ENCODE results near the gene ARMH1.
"Not testable (repeated sequence)": the region's sequence is repeated elsewhere in the genome, so short reads cannot be mapped to it uniquely, and the experiment has no call there.

ARMH1 gene

GRCh38 chr1:44684525-44684924 is 10.0 kb downstream of the ARMH1 start:
- Mint-ChIP-seq H3K4me1 (ENCODE audit: low read depth) (peaks cover 3% of the 10 kb centered on the region), H3K9me3 (no peaks in the 10 kb centered on the region), H3K36me3 (ENCODE audit: low read depth) (no peaks in the 10 kb centered on the region), H3K27ac (no peak overlapping the region), H3K4me3 (no peak overlapping the region), H3K27me3 (ENCODE audit: low read depth) (no peaks in the 10 kb centered on the region)
- no peak for DNase-seq (ENCODE audit: low spot score)

- Mint-ChIP-seq H3K27ac (no peak overlapping the region), H3K4me1 (ENCODE audit: low read depth) (peaks cover 3% of the 10 kb centered on the region), H3K36me3 (ENCODE audit: low read depth) (no peaks in the 10 kb centered on the region)
Observed at GRCh38 chr1:44685218-44685617, 10.7 kb downstream of the ARMH1 start.

GRCh38 chr1:44685881-44686280 is 11.4 kb downstream of the ARMH1 start:
- Mint-ChIP-seq H3K36me3 (ENCODE audit: low read depth) (no peaks in the 10 kb centered on the region), H3K9me3 (no peaks in the 10 kb centered on the region), H3K4me3 (no peak overlapping the region)

More at GRCh38 chr1:44685218-44685617, 10.7 kb downstream of the ARMH1 start:
- Mint-ChIP-seq H3K4me3 (no peak overlapping the region), H3K9me3 (no peaks in the 10 kb centered on the region), H3K27me3 (ENCODE audit: low read depth) (no peaks in the 10 kb centered on the region)
- DNase-seq (ENCODE audit: low spot score): no peak

GRCh38 chr1:44688760-44689446 is 14.4 kb downstream of the ARMH1 start:
- Mint-ChIP-seq H3K4me1 (ENCODE audit: low read depth) (peaks cover 4% of the 10 kb centered on the region), H3K27ac (no peak overlapping the region), H3K27me3 (ENCODE audit: low read depth) (no peaks in the 10 kb centered on the region), H3K9me3 (no peaks in the 10 kb centered on the region), H3K36me3 (ENCODE audit: low read depth) (no peaks in the 10 kb centered on the region), H3K4me3 (no peak overlapping the region)
- DNase-seq (ENCODE audit: low spot score): no peak

More at GRCh38 chr1:44685881-44686280, 11.4 kb downstream of the ARMH1 start:
- DNase-seq (ENCODE audit: low spot score): no peak
- Mint-ChIP-seq H3K4me1 (ENCODE audit: low read depth) (peaks cover 3% of the 10 kb centered on the region), H3K27me3 (ENCODE audit: low read depth) (no peaks in the 10 kb centered on the region), H3K27ac (no peak overlapping the region)

GRCh38 chr1:44689447-44689765 is 14.9 kb downstream of the ARMH1 start:
- no peaks in the 10 kb centered on the region for H3K27me3 Mint-ChIP-seq (ENCODE audit: low read depth)
- H3K36me3 Mint-ChIP-seq (ENCODE audit: low read depth): no peaks in the 10 kb centered on the region
- DNase-seq (ENCODE audit: low spot score): no peak
- H3K27ac Mint-ChIP-seq: no peak overlapping the region
- H3K4me3 Mint-ChIP-seq: no peak overlapping the region
- no peaks in the 10 kb centered on the region for H3K9me3 Mint-ChIP-seq
- H3K4me1 Mint-ChIP-seq (ENCODE audit: low read depth): peaks cover 3% of the 10 kb centered on the region

DNA sequence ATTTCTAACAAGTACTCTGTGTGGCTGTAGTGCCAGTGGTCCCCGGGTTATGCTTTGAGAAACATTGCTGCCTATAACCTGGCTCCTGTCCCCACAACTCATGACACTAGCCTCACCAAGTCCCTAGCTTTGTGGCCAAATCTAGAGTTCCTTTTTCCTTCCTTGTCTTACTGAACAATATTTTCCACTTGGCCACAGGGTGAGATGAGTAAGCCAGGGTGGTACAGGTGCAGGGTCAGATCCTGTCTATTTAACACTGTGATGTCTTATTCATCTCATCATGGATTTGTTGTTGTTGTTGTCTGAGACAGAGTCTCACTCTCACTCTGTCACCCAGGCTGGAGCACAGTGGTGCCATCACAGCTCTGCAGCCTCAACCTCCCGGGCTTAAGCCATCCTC is 18.6 kb downstream of the ARMH1 start:
- peak; percentile 22 for DNase-seq (ENCODE audit: low spot score)
- no peaks in the 10 kb centered on the region for H3K9me3 Mint-ChIP-seq
- peaks cover 13% of the 10 kb centered on the region for H3K4me1 Mint-ChIP-seq (ENCODE audit: low read depth)
- H3K27me3 Mint-ChIP-seq (ENCODE audit: low read depth): no peaks in the 10 kb centered on the region
- H3K4me3 Mint-ChIP-seq: no peak overlapping the region
- no peak overlapping the region for H3K27ac Mint-ChIP-seq
- H3K36me3 Mint-ChIP-seq (ENCODE audit: low read depth): no peaks in the 10 kb centered on the region

- H3K4me3 Mint-ChIP-seq: no peak overlapping the region
- H3K27me3 Mint-ChIP-seq (ENCODE audit: low read depth): no peaks in the 10 kb centered on the region
- H3K4me1 Mint-ChIP-seq (ENCODE audit: low read depth): peaks cover 13% of the 10 kb centered on the region
- no peaks in the 10 kb centered on the region for H3K36me3 Mint-ChIP-seq (ENCODE audit: low read depth)
- DNase-seq (ENCODE audit: low spot score): no peak
- no peak overlapping the region for H3K27ac Mint-ChIP-seq
- H3K9me3 Mint-ChIP-seq: no peaks in the 10 kb centered on the region
Observed at GRCh38 chr1:44693900-44694299, 19.4 kb downstream of the ARMH1 start.

- Mint-ChIP-seq H3K4me3 (no peak overlapping the region), H3K9me3 (no peaks in the 10 kb centered on the region), H3K4me1 (ENCODE audit: low read depth) (peaks cover 13% of the 10 kb centered on the region), H3K27ac (no peak overlapping the region), H3K27me3 (ENCODE audit: low read depth) (no peaks in the 10 kb centered on the region), H3K36me3 (ENCODE audit: low read depth) (no peaks in the 10 kb centered on the region)
- no peak for DNase-seq (ENCODE audit: low spot score)
Observed at GRCh38 chr1:44694863-44695478, 20.5 kb downstream of the ARMH1 start.

DNA sequence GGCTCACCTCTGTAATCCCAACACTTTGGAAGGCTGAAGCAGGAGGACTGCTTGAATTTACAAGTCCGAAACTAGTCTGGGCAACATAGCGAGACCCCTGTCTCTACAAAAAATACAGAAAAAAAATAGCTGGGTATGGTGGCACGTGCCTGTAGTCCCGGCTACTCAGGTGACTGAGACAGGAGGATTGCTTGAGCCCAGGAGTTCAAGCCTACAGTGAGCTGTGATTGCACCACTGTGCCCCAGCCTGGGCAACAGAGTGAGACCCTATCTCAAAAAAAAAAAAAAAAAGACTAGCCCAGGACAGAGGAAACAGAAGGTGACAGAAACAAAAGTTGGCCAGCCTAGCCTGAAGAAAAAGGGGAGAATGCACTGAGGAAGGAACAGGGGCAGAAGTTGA is 21.2 kb downstream of the ARMH1 start:
- no peak overlapping the region for H3K27ac Mint-ChIP-seq
- DNase-seq (ENCODE audit: low spot score): no peak

GRCh38 chr1:44696101-44696500 is 21.6 kb downstream of the ARMH1 start:
- peaks cover 13% of the 10 kb centered on the region for H3K4me1 Mint-ChIP-seq (ENCODE audit: low read depth)
- no peak for DNase-seq (ENCODE audit: low spot score)
- H3K27me3 Mint-ChIP-seq (ENCODE audit: low read depth): no peaks in the 10 kb centered on the region
- H3K36me3 Mint-ChIP-seq (ENCODE audit: low read depth): no peaks in the 10 kb centered on the region
- H3K27ac Mint-ChIP-seq: no peak overlapping the region
- no peaks in the 10 kb centered on the region for H3K9me3 Mint-ChIP-seq
- no peak overlapping the region for H3K4me3 Mint-ChIP-seq

More for the DNA sequence above, 21.2 kb downstream of the ARMH1 start:
- H3K4me3 Mint-ChIP-seq: no peak overlapping the region
- no peaks in the 10 kb centered on the region for H3K9me3 Mint-ChIP-seq
- peaks cover 13% of the 10 kb centered on the region for H3K4me1 Mint-ChIP-seq (ENCODE audit: low read depth)
- no peaks in the 10 kb centered on the region for H3K27me3 Mint-ChIP-seq (ENCODE audit: low read depth)
- no peaks in the 10 kb centered on the region for H3K36me3 Mint-ChIP-seq (ENCODE audit: low read depth)

DNA sequence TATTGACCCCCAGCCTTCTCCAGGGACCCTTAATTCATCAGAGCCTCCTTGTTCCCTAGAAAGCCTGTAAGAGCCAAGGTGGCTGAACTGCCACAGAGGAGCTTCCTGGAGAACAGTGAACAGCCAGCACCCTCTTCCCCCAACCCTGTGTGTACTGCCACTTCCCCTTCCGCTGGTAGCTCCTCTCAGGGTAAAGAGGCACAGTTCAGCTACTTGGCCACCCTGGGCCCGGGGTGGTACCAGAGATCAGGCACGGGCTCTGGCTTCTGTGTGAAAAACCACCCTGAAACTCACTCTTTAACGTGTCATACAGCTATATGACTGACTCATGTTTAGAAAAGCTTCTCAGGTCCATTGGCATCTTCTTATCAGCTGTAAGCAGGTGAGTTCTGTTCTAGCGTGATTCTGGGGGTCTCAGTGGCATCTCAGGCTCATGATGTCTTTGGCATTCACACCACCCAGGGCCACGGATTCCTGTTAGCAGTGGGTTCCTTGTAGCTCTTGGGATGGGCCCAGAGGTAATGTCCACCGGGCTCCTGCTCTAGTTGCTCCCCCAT is 22.4 kb downstream of the ARMH1 start:
- H3K9me3 Mint-ChIP-seq: no peaks in the 10 kb centered on the region
- peak overlapping the region; percentile 80 for H3K27ac Mint-ChIP-seq
- peaks cover 12% of the 10 kb centered on the region for H3K4me1 Mint-ChIP-seq (ENCODE audit: low read depth)
- H3K27me3 Mint-ChIP-seq (ENCODE audit: low read depth): no peaks in the 10 kb centered on the region
- H3K4me3 Mint-ChIP-seq: peak overlapping the region; percentile 66
- DNase-seq (ENCODE audit: low spot score): no peak
- H3K36me3 Mint-ChIP-seq (ENCODE audit: low read depth): no peaks in the 10 kb centered on the region

DNA sequence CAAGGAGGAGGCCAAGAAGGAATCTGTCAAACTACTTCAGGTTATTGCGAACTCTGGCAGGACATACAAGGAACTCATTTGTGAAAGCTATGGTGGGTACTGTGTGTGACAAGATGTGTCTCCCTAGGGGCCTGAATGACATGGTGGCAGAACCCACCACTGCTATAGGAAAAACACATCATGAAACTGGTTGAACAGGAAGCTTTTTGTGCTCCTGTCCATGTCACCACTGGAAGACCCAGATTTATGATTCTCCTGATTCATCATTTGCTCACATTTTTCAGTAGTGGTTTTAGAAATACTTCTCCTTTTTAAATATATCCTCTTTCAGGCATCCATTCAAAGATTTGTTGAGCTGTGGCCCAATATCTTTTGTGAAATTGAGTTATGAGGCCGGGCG is 23.6 kb downstream of the ARMH1 start:
- H3K27me3 Mint-ChIP-seq (ENCODE audit: low read depth): no peaks in the 10 kb centered on the region
- H3K9me3 Mint-ChIP-seq: no peaks in the 10 kb centered on the region
- H3K36me3 Mint-ChIP-seq (ENCODE audit: low read depth): no peaks in the 10 kb centered on the region
- H3K27ac Mint-ChIP-seq: no peak overlapping the region
- H3K4me1 Mint-ChIP-seq (ENCODE audit: low read depth): peaks cover 12% of the 10 kb centered on the region
- DNase-seq (ENCODE audit: low spot score): no peak
- H3K4me3 Mint-ChIP-seq: no peak overlapping the region

- H3K27me3 Mint-ChIP-seq (ENCODE audit: low read depth); H3K36me3 Mint-ChIP-seq (ENCODE audit: low read depth): not testable (repeated sequence)
- H3K4me1 Mint-ChIP-seq (ENCODE audit: low read depth): peaks cover 12% of the 10 kb centered on the region
Observed at GRCh38 chr1:44699375-44699774, 24.9 kb downstream of the ARMH1 start.

GRCh38 chr1:44700573-44700972 is 26.1 kb downstream of the ARMH1 start:
- DNase-seq (ENCODE audit: low spot score): no peak
- Mint-ChIP-seq H3K27ac (no peak overlapping the region), H3K4me3 (no peak overlapping the region), H3K9me3 (no peaks in the 10 kb centered on the region), H3K36me3 (ENCODE audit: low read depth) (no peaks in the 10 kb centered on the region), H3K4me1 (ENCODE audit: low read depth) (peaks cover 12% of the 10 kb centered on the region), H3K27me3 (ENCODE audit: low read depth) (no peaks in the 10 kb centered on the region)

More at GRCh38 chr1:44699375-44699774, 24.9 kb downstream of the ARMH1 start:
- DNase-seq (ENCODE audit: low spot score); H3K9me3 Mint-ChIP-seq; H3K27ac Mint-ChIP-seq; H3K4me3 Mint-ChIP-seq: not testable (repeated sequence)
